Omental fat pad (tissue), 4 donors: ENCODE measurements around the gene WDR81. TPM values are rescaled to one million over a fixed set of nuclear protein-coding genes. Genes with fewer than 3 reads are reported as not detected.

Experiments used
- ATAC-seq: fragments of 150-250 bp; one replicate; pipeline ENCODE4 v1.9.1; 2016; ENCODE audit warnings: mild to moderate bottlenecking, moderate library complexity; ENCODE audit not compliant: low FRiP score
- DNase-seq: peaks from one replicate; pipeline ENCODE4 v3.0.0-alpha.2; 2019; ENCODE audit warnings: low spot score
- CTCF ChIP-seq, 3 donors: fragments of 450-650 bp; IDR thresholded peaks; one replicate each; pipeline ENCODE4 v1.5.1; 2016 to 2017; ENCODE audit warnings: antibody characterized with exemption in 3 of 3, mild to moderate bottlenecking in 3 of 3, moderate library complexity in 2 of 3
- total RNA-seq, 4 donors: library from RNA; depleted of rRNA; stranded (reverse); fragments of >200 nt; gene quantifications; one replicate each; pipeline ENCODE4 v1.1.0, GENCODE V29; 2016

Gene WDR81
- total RNA-seq, 4 donors from 2014 or later = 39.2 to 71.1 (median 49.8) TPM

GRCh38 chr17:1727258-1727789, 2.8 kb downstream of the WDR81 start:
- no peak for TF ChIP-seq CTCF (IDR thresholded peaks at IDR 0.05)
- DNase-seq = no peak
- no peak for ATAC-seq

GRCh38 chr17:1727876-1728630, 3.5 kb downstream of the WDR81 start:
- no peak for TF ChIP-seq CTCF (IDR thresholded peaks at IDR 0.05)
- DNase-seq = no peak
- ATAC-seq = no peak

- no peak for TF ChIP-seq CTCF (IDR thresholded peaks at IDR 0.05)
- no peak for ATAC-seq
- DNase-seq = no peak
These were observed 5.4 kb downstream of the WDR81 start for GRCh38 chr17:1729966-1730325.

GRCh38 chr17:1730326-1731193, 6.1 kb downstream of the WDR81 start:
- ATAC-seq = peak; percentile 39
- DNase-seq = peak; percentile 76
- no peak for TF ChIP-seq CTCF (IDR thresholded peaks at IDR 0.05)

GRCh38 chr17:1731194-1731506, 6.6 kb downstream of the WDR81 start:
- ATAC-seq = no peak
- TF ChIP-seq CTCF (IDR thresholded peaks at IDR 0.05) = no peak
- DNase-seq = no peak

GRCh38 chr17:1732241-1732832, 7.8 kb downstream of the WDR81 start:
- DNase-seq (no peak), ATAC-seq (no peak)
- TF ChIP-seq CTCF (IDR thresholded peaks at IDR 0.05) = no peak
